ENCODE results near the gene TPCN1. TPM values are rescaled to one million over a fixed set of nuclear protein-coding genes. Genes with fewer than 3 reads are reported as not detected.

The TPCN1 gene
- total RNA-seq, 1 donor from 2014 or later = 27.9 TPM

GRCh38 chr12:113302466-113302865, 81.2 kb downstream of the TPCN1 start:
- no peak for DNase-seq (ENCODE audit: low read depth)
- H3K4me3 Mint-ChIP-seq (ENCODE audit: unreplicated experiment) = no peak overlapping the region
- no peaks in the 10 kb centered on the region for H3K36me3 ChIP-seq (ENCODE audit: insufficient read depth, low read length)
- no peaks in the 10 kb centered on the region for H3K79me2 ChIP-seq (ENCODE audit: insufficient read depth, low read length)
- no peak overlapping the region for H3K4me3 ChIP-seq (ENCODE audit: insufficient read depth, low read depth, low read length)
- no peak overlapping the region for H2AFZ ChIP-seq (ENCODE audit: low read depth, low read length)
- no peak overlapping the region for H3K27ac ChIP-seq (ENCODE audit: low read depth, low read length)
- H3K27me3 Mint-ChIP-seq (ENCODE audit: low read depth, unreplicated experiment) = no peaks in the 10 kb centered on the region
- H3K4me1 ChIP-seq (ENCODE audit: insufficient read depth, low read length) = peaks cover 14% of the 10 kb centered on the region
- no peak for FAIRE-seq
- no peak overlapping the region for H3K27ac Mint-ChIP-seq (ENCODE audit: unreplicated experiment)
- no peaks in the 10 kb centered on the region for H3K27me3 ChIP-seq (ENCODE audit: insufficient read depth, low read length)
- TF ChIP-seq EZH2 (IDR thresholded peaks at IDR 0.05; ENCODE audit: insufficient read depth, low read length) (no peak), CTCF (IDR thresholded peaks at IDR 0.05; ENCODE audit: insufficient read depth, low read depth, low read length) (no peak)
- H3K4me2 ChIP-seq (ENCODE audit: low read length) = no peak overlapping the region
- peaks cover 16% of the 10 kb centered on the region for H3K4me1 Mint-ChIP-seq (ENCODE audit: low read depth, unreplicated experiment)
- no peaks in the 10 kb centered on the region for H4K20me1 ChIP-seq (ENCODE audit: insufficient read depth, low read length)
- no peaks in the 10 kb centered on the region for H3K9me3 ChIP-seq (ENCODE audit: insufficient read depth, low read depth, low read length)
- H3K9me3 Mint-ChIP-seq (ENCODE audit: unreplicated experiment) = no peaks in the 10 kb centered on the region
- H3K36me3 Mint-ChIP-seq (ENCODE audit: low read depth, unreplicated experiment) = peaks cover 9% of the 10 kb centered on the region
- no peak overlapping the region for H3K9ac ChIP-seq (ENCODE audit: low read length)

GRCh38 chr12:113302886-113303640, 81.8 kb downstream of the TPCN1 start:
- H3K27me3 Mint-ChIP-seq (ENCODE audit: low read depth, unreplicated experiment) = no peaks in the 10 kb centered on the region
- no peaks in the 10 kb centered on the region for H3K27me3 ChIP-seq (ENCODE audit: insufficient read depth, low read length)
- H3K36me3 ChIP-seq (ENCODE audit: insufficient read depth, low read length) = no peaks in the 10 kb centered on the region
- H3K9me3 ChIP-seq (ENCODE audit: insufficient read depth, low read depth, low read length) = no peaks in the 10 kb centered on the region
- peaks cover 16% of the 10 kb centered on the region for H3K4me1 Mint-ChIP-seq (ENCODE audit: low read depth, unreplicated experiment)
- peaks cover 9% of the 10 kb centered on the region for H3K36me3 Mint-ChIP-seq (ENCODE audit: low read depth, unreplicated experiment)
- no peak overlapping the region for H3K4me2 ChIP-seq (ENCODE audit: low read length)
- no peaks in the 10 kb centered on the region for H4K20me1 ChIP-seq (ENCODE audit: insufficient read depth, low read length)
- no peak overlapping the region for H3K27ac Mint-ChIP-seq (ENCODE audit: unreplicated experiment)
- no peak overlapping the region for H3K4me3 Mint-ChIP-seq (ENCODE audit: unreplicated experiment)
- TF ChIP-seq EZH2 (IDR thresholded peaks at IDR 0.05; ENCODE audit: insufficient read depth, low read length) = no peak
- TF ChIP-seq CTCF (IDR thresholded peaks at IDR 0.05; ENCODE audit: insufficient read depth, low read depth, low read length) = no peak
- H3K9ac ChIP-seq (ENCODE audit: low read length) = no peak overlapping the region
- H3K4me3 ChIP-seq (ENCODE audit: insufficient read depth, low read depth, low read length) = no peak overlapping the region
- FAIRE-seq (no peak), DNase-seq (ENCODE audit: low read depth) (no peak)
- no peaks in the 10 kb centered on the region for H3K9me3 Mint-ChIP-seq (ENCODE audit: unreplicated experiment)
- H2AFZ ChIP-seq (ENCODE audit: low read depth, low read length) = no peak overlapping the region
- H3K4me1 ChIP-seq (ENCODE audit: insufficient read depth, low read length) = peaks cover 14% of the 10 kb centered on the region
- no peak overlapping the region for H3K27ac ChIP-seq (ENCODE audit: low read depth, low read length)
- H3K79me2 ChIP-seq (ENCODE audit: insufficient read depth, low read length) = no peaks in the 10 kb centered on the region

- Mint-ChIP-seq H3K4me3 (ENCODE audit: unreplicated experiment) (no peak overlapping the region), H3K27ac (ENCODE audit: unreplicated experiment) (no peak overlapping the region), H3K36me3 (ENCODE audit: low read depth, unreplicated experiment) (peaks cover 4% of the 10 kb centered on the region), H3K4me1 (ENCODE audit: low read depth, unreplicated experiment) (peaks cover 3% of the 10 kb centered on the region), H3K27me3 (ENCODE audit: low read depth, unreplicated experiment) (no peaks in the 10 kb centered on the region), H3K9me3 (ENCODE audit: unreplicated experiment) (no peaks in the 10 kb centered on the region)
- Histone ChIP-seq H2AFZ (ENCODE audit: low read depth, low read length) (no peak overlapping the region), H3K4me3 (ENCODE audit: insufficient read depth, low read depth, low read length) (no peak overlapping the region), H3K9me3 (ENCODE audit: insufficient read depth, low read depth, low read length) (no peaks in the 10 kb centered on the region), H3K36me3 (ENCODE audit: insufficient read depth, low read length) (no peaks in the 10 kb centered on the region), H3K4me2 (ENCODE audit: low read length) (no peak overlapping the region), H3K27me3 (ENCODE audit: insufficient read depth, low read length) (no peaks in the 10 kb centered on the region), H3K79me2 (ENCODE audit: insufficient read depth, low read length) (no peaks in the 10 kb centered on the region), H3K9ac (ENCODE audit: low read length) (no peak overlapping the region), H3K27ac (ENCODE audit: low read depth, low read length) (no peak overlapping the region), H4K20me1 (ENCODE audit: insufficient read depth, low read length) (no peaks in the 10 kb centered on the region), H3K4me1 (ENCODE audit: insufficient read depth, low read length) (no peaks in the 10 kb centered on the region)
- FAIRE-seq (no peak), DNase-seq (ENCODE audit: low read depth) (no peak)
- no peak for TF ChIP-seq CTCF (IDR thresholded peaks at IDR 0.05; ENCODE audit: insufficient read depth, low read depth, low read length)
- no peak for TF ChIP-seq EZH2 (IDR thresholded peaks at IDR 0.05; ENCODE audit: insufficient read depth, low read length)
Measured at GRCh38 chr12:113305281-113305856, 84.1 kb downstream of the TPCN1 start.
